IPS-11a (cell line): ENCODE results near the gene NCOR1.
A peak's percentile ranks its signal among the peaks of the same experiment; 100 is the strongest.

Source experiments
- H3K4me3 ChIP-seq: one replicate; pipeline ENCODE4 v1.5.1; 2013; ENCODE audit warnings: low read depth, low read length, control low read depth

NCOR1 gene

DNA sequence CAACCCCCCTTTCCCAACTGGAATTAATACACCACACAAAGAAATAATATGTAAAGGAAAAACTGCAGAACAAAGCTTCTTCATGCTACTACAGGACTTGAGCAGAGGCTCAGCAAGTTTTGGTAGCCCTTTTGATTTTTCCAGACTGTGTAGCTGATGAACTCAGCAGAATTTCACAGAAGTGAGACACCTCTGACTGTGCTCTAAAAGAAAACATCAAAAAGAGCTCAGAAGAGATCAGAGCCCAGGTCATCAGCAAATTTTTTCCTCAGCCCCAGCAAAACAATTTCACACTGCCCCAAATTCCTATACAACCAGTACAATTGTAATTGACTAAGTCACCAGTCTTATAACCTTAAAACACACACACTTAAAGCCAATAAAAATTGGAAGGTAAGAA lies 177.7 kb downstream of the NCOR1 start:
- no peak overlapping the region for H3K4me3 ChIP-seq

DNA sequence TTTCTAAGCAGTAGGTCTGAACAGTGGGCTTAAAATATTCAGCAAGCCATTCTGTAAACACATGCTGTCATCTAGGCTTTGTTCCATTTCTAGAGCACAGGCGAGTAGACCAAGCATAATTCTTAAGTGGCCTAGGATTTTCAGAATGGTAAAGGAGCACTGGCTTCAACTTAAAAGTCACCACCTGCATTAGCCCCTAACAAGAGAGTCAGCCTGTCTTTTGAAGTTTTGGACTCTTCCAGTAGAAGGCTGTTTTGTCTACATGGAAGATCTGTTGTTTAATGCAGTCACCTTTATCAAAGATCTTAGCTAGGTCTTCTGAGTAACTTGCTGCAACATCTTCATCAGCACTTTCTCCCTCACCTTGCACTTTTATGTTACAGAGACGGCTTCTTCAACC lies 179.1 kb downstream of the NCOR1 start:
- no peak overlapping the region for H3K4me3 ChIP-seq

DNA sequence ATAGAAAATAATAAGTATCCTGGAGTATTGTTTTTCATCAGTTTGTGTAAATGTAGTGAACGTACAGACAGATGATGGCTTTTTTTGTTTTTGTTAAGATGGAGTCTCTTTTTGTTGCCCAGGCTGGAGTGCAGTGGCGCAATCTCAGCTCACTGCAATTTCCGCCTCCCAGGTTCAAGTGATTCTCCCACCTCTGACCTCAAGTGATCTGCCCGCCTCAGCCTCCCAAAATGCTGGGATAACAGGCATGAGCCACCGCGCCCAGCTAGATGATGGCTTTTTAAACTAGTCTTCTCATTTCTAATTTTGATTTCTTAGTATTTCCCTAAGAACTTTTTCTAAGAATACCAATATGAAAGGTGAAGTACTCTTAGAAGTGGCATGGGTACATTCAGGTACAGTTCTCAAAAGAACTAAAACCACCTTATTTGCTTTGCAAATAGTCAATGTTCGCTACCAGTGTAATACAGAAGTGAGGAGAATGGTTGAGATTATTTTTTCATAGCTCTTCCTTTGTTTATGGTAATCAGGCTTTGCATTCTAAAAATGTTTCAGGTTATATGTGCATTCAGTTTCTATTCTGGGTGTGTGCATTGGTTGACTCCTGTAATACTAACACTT lies 181.5 kb downstream of the NCOR1 start:
- H3K4me3 ChIP-seq: no peak overlapping the region

DNA sequence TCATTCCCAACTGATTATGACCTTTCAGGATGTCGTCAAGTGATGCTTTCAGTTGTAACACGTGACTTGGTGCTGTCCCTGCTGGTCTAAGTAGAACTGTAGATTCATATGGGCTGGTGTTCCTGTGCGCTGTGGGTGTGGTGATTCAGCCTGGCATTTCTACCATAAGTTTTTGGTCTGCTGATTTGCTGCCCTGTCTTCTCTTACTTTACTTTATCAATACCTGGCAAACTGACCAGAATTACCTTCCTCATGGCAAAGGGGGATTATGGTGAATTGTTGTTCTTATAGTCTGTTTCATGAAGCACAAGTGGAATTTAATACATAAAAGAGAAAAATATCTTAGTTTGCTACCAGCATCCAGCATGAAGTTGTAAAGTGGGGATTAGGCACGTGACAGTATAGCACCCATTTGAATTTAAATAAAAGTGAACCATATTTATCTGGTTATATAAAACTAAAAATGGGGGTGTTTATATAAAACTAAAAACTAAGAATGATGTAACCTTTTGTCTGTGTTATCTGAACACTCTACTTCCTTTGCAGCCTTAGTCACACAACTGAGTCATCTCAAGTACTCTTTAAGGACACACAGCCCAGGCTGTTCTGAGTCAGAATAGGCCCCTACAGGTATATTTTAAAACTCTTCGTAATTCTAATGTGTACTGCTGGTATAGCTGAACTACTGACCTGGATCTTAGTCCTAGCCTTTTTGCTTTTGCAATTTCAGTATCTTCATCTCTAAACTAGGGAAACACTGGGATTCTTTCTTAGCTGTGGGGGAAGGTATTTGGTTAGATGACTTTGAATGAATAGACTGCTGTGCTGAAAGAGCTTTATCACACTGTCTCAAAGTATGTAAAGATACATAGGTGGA lies 187.4 kb downstream of the NCOR1 start:
- H3K4me3 ChIP-seq: no peak overlapping the region

DNA sequence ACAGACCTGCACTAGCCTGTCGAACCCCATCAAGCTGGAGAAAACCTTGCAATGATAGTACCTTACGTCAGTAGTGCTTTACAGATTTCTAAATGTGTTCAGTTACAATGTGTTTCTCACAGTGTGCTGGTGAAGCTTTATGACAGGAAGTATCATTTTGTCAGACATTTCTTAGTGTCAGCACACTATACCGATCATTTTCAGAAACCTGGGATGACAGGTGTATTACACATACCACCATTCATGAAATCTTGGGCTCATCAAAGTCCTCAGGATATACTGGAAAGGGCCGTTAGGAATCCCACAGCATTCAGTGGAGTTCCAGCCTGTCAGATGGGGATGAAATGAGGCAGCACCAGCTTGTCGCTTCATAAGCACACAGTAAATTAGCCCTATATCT lies 188.4 kb downstream of the NCOR1 start:
- H3K4me3 ChIP-seq: no peak overlapping the region

DNA sequence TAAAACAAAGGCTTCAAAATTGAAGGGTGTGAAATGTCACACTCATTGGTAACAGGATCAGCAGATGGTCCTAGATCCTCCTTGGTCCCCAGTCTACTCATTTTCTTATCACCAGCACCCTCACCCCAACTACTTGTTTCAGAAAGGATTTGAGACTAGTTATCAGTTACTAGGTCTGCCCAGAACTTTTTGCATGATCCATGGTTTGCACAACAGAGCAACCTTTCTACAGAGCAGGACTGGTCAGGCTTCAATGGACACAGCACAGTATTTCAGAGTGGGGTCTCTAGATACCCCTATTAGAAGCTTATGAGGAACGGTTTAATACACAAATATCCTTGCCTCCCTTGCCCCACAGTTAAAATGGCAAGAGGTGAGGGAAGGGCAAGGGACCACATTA lies 190.1 kb downstream of the NCOR1 start:
- H3K4me3 ChIP-seq: no peak overlapping the region

DNA sequence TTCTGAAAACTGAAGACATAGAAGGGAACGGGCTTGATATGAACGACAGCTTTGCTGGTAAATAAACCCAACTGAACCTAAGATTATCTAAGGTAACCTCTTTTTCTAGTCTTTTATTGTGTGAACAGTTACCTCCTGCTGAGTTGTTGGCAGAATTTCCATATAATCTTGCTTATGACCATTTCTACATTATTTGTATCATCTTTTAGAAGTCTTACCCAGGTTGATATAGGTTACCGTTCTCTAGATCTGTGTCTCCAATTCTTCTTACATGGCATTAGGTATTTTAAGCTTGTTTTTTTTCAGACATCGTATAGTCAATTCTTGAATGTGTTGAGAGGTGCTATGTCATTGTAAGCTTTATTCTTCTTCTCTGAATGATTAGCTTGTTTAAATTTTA lies 191.5 kb downstream of the NCOR1 start:
- no peak overlapping the region for H3K4me3 ChIP-seq

DNA sequence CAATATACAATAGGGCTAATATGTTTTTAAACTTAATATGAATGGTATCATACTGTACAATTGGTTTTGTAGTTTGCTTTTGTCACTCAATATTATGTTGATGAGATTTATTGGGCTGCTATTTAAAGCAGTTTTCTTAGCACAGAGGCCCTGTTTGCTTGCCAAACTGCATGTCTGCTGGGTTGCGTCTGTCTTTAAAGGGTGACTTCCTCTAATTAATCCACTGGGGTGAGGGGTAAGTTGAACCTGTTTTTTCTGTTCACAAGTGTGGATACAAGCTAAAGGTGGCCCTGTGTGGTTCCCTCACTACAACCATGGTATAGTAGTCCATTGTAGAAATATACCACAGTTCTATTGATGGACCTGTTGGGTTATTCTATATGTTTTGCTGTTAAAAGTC lies 196.0 kb downstream of the NCOR1 start:
- no peak overlapping the region for H3K4me3 ChIP-seq

DNA sequence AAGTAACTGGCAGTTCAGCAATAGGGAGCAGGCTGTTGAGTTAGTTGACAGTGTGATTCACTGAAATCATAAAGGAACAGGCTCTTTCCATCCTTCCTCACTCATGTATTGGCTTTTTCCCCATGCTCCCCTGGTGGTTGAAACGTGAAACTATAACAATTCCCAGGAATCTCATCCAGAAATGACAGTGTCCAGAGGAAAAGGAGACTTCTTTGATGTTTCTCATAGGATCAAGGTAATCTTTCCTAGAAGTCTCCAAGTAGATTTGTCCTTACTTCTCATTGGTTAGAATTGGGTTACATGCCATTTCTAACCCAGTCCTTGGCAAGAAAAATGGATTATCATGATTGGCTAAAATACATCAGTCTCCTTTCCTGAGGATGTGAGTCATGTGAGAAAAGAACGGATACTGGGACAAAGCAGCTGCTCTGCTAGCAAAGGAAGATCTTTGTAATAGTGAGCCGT lies 201.4 kb downstream of the NCOR1 start:
- no peak overlapping the region for H3K4me3 ChIP-seq

DNA sequence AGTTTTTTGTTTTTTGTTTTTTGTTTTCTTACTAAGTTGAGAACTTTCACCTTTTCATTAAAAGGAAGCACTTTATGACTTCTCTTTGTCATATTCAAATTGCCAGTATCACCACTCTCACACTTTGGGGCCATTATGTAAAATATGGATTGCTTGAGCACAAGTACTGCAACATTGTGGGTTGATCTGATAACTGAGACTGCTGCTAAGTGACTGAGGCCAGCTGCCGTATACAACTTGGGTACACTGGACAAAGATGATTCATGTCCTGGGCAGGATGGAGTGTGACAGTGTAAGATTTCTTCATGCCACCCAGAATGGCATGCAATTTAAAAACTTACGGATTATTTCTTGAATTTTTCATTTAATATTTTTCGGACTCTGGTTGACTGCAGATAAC lies 207.9 kb downstream of the NCOR1 start:
- no peak overlapping the region for H3K4me3 ChIP-seq

DNA sequence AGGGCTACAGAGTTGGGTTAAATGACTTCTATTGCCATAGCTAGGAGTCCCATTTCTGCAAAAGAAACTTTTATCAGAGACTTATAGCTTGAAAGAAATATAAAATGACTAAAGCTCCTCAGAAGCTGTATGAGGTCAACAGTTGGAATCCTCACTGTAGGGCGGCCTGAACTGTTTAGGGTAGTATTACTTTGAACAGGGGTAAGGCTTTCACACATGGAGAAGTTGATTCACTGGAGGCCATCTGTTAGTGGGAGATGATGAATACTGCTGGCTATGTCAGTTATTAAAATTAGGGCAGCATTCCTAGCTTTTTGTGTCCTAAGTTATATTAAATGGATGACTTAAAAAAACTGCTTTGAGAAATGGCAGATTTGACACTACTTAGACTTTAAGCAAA lies 209.7 kb downstream of the NCOR1 start:
- no peak overlapping the region for H3K4me3 ChIP-seq

DNA sequence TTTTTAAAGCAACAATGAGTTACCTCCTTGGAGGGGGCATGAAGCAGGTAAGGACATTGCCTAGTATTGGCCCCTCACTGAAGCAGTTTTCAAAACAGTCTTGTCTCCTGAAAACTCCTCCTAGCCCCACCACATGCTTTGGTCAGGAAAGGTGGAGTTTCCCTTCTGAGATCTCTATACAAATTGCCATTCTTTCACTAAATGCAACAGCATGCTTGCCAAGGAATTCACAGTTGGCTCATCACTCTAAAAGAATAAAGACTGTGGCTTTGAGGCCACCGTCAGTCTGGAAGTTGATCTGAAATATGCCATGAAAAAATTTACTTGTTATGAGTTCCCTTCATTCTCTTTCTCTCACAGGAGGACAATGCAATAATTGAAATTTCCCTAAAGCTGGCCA lies 211.5 kb downstream of the NCOR1 start:
- no peak overlapping the region for H3K4me3 ChIP-seq

DNA sequence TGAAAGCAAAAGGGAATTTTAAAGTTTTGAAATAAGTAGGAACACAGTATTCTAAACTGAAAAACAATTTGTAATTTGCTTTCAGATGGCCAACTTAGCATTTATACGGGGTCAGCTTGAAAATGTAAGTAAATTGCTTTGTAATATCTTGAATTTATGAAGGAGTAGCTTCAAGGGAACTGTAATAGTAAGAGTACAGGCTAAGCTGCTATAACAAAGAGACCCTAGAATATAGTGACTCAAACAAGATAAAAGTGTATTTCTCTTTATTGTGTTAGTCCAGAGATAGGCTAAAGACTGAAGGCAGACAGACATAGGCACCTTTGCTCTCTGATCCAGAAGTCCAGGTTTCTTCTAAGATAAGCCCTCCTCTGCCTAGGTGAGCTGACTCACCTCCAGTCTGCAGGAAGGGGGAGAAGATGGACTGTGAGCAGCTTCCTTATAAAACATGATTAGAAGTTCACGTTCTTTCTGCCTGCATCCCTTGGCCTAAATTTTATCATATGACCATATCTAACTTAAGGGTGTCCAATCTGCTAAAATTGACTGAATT lies 212.6 kb downstream of the NCOR1 start:
- H3K4me3 ChIP-seq: no peak overlapping the region

DNA sequence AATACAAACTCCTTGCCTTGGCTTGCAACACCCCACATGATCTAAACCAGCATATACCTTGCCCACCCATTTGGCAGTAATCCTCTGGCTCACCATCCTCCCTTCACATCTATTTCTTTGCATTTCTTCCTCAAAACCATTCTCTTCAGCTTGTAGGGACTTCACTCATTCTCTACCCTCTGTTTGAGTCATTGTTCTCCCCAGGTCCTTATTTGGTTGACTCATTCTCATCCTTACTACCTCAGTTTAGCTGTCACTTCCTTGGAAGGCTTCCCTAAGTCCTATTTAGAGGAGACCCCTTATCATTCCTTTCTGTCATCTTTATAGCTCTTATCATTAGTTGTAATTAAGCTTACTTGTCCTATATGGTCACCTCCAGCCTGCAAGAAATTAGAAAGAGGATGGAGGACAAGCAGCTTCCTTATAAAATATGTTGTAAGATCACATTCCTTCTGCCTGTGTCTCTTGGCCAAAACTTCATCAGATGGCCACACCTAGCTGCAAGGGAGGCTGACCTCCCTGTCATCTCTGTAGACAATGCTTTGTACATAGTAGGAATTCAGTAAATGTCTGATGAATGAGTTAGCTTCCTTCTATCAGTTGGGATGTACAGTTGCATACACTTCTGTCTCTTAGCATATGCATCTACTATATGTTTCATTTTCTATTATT lies 214.0 kb downstream of the NCOR1 start:
- H3K4me3 ChIP-seq: peak overlapping the region; percentile 92

DNA sequence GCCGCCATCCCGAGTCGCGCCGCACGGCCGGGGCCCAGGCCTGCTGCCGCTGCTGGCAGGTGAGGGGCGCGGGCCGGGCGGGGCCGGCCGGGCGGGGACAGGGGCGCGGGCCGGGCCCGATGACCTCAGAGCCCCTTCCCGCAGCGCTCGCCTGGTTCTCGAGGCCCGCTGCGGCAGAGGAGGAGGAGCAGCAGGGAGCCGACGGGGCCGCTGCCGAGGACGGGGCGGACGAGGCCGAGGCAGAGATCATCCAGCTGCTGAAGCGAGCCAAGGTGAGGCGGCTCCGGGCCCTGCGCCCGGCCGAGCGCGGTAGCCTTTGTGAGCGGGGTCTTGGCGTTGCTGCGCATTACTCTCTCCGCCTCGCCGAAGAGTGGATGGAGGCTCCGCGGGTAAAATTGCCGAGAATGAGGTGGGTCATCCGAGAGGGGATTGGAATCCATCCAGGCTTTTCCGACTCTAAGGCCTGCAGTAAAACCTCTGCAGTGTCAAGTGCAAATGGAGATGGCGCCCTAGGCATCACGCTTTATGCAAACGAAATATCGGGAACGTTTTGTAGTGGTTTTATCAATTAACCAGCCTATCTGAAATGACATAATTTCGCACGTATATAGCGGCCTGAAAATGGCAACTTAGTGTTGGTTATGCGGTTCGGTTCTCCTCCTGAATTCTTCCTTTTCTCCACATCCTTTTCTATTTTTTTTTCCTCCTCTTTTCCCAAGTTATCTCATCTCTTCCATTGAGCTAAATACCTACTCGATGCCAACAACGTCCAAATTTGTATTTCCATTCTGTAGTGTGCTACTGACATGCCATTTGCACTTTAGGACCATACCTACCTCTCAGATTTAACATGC lies 215.1 kb downstream of the NCOR1 start:
- H3K4me3 ChIP-seq: peak overlapping the region; percentile 92

DNA sequence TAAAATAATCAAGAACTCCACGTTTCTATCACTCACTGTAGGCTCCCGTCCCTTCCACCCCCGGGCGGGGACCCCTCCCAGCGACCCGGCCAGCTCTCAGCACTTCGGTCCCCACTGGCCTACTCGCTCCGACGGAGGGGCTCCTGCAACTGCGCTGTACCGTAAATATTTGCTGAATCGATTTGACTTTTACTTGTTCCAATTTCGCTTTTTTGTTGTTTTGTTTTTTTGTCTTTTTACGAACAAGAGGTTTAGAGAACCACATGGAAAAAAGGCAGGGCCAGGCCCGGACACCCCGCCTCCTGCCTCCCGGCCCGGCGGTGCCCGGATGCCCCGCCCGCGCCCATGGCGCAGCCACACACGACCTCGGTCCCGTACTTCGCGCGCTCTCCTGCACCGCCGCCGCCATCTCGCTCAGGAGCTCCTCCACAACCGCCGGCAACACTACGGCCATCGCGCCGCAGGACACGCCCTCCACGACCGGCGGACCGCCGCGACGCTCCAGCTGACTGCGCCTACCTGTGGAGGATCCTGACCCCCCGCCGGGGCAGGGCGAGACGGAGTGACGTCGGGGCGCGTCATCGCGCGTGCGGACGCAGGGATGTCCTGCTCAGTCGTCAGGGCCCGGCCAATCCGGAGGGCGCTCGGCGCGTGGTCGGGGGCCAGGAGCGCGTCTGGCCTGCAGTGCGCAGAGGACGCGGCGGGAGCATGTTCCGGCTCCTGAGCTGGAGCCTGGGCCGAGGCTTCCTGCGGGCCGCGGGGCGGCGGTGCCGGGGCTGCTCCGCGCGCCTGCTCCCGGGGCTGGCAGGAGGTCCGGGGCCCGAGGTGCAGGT lies 216.0 kb downstream of the NCOR1 start, which contains the start of the genes TTC19 and ZSWIM7:
Gene TTC19, plus strand, starts transcription at position 684 of the 833 bp plus-strand sequence. Its CDS starts 25 bp downstream, at position 709.
Gene ZSWIM7, minus strand, starts transcription at position 564 of the 833 bp plus-strand sequence. Its CDS starts 110 bp downstream, at position 454.
- H3K4me3 ChIP-seq: peak within 1 kb of the TSS; percentile 92

DNA sequence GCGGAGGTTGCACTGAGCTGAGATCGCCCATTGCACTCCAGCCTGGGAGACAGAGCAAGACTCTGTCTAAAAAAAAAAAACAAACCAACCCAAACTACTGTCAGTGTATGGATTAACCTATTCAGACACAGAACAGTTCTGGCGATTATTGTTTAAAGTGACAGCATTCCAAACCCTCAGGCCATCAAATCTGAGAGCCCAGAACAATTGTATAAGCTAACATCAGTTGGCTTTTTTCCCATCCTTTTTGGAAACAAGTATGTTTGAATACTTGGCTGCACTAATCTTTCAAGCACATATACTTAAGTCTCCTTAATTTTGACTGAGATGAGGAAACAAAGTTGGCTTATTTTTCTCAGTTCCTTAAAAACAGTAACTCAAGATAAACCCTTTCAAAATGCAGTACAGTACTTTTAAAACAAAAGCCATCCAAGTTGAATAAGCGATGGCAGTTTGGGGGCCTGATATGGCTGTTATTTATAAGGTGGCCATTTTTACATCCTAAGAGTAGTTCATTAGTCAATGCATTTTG lies 217.2 kb downstream of the NCOR1 start:
- no peak overlapping the region for H3K4me3 ChIP-seq

DNA sequence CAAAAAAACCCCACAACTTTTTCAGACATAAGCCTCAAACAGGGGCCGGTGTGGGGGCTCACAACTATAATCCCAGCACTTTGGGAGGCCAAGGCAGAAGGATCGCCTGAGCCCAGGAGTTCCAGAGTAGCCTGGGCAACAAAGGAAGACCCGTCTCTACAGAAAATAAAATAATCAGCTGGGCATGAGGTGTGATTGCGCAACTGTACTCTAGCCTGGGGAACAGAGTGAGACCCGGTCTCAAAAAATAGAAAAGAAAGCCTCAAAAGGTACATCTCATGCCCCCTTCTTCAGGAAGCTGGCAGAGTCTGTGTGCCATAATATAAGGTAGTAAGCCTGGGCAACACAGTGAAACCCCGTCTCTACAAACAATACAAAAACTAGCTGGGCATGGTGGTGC lies 219.0 kb downstream of the NCOR1 start:
- H3K4me3 ChIP-seq: no peak overlapping the region
